ENCODE results near the gene SNRK.

DNA sequence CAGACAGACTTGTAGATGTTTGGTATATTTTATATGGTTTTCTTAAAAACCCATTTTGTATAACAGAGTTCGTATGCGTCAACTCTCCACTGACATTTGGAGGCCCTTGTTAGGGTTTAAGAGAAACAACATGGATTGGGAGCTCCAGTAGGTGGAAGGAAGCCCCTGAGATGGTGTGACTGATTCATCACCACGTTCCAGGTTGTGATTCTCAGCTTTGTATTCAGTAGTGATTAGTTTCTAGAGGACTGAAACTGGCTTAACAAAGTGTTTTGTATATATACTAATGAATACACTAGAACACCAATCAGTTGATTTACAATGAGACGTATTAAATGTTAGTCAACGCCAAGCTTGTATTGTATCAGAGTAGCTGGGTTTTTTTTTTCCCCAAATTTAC, 33.9 kb downstream of the SNRK start:
- TF ChIP-seq CTCF (IDR thresholded peaks at IDR 0.05) (no peak), POLR2A (IDR thresholded peaks at IDR 0.05) (no peak)
